ENCODE data around the gene BCL7A.
A peak's percentile ranks its signal among the peaks of the same experiment; 100 is the strongest.
"Not testable (repeated sequence)": the region's sequence is repeated elsewhere in the genome, so short reads cannot be mapped to it uniquely, and the experiment has no call there.

BCL7A gene

GRCh38 chr12:122036153-122036552 lies 14.5 kb downstream of the BCL7A start:
- Histone ChIP-seq H4K91ac (ENCODE audit: low read depth, low read length, poor library complexity) (no peak overlapping the region), H3K9ac (ENCODE audit: low read depth, low read length, poor library complexity) (no peak overlapping the region), H3K36me3 (replicated peaks in 1 of 2; ENCODE audit: control insufficient read depth in 2 of 2, insufficient read depth in 2 of 2, low read length in 2 of 2) (peaks cover 32 to 86% of the 10 kb centered on the region in 2 donors), H2BK12ac (ENCODE audit: low read length) (no peak overlapping the region), H3K4me1 (ENCODE audit: control insufficient read depth in 2 of 2, insufficient read depth in 1 of 2, low read depth in 1 of 2, low read length in 2 of 2) (peaks cover 0 to 2% of the 10 kb centered on the region in 2 donors), H3K14ac (ENCODE audit: low read length) (no peak overlapping the region), H3K27ac (replicated peaks; ENCODE audit: low read length) (no peak overlapping the region), H2AFZ (ENCODE audit: low read length) (no peak overlapping the region), H3K9me3 (replicated peaks in 1 of 2; ENCODE audit: control insufficient read depth in 2 of 2, insufficient read depth in 1 of 2, low read depth in 1 of 2, low read length in 2 of 2) (peaks cover 0 to 2% of the 10 kb centered on the region in 2 donors), H2BK5ac (ENCODE audit: low read length) (no peak overlapping the region), H3K4me3 (ENCODE audit: low read length in 2 of 2) (no peak overlapping the region), H3K4ac (ENCODE audit: low read length) (no peak overlapping the region), H3K4me2 (ENCODE audit: insufficient read depth, low read length, poor library complexity, severe bottlenecking) (no peak overlapping the region), H2BK15ac (ENCODE audit: low read length) (no peak overlapping the region), H4K8ac (ENCODE audit: low read depth, low read length) (no peak overlapping the region), H3K27me3 (ENCODE audit: control insufficient read depth in 3 of 3, insufficient read depth in 3 of 3, low read depth in 1 of 3, low read length in 3 of 3) (no peaks in the 10 kb centered on the region), H3K79me1 (ENCODE audit: low read depth, low read length) (peaks cover 10% of the 10 kb centered on the region), H2BK120ac (ENCODE audit: low read depth, low read length) (no peak overlapping the region), H3K18ac (ENCODE audit: low read length) (no peak overlapping the region), H2AK5ac (ENCODE audit: low read depth, low read length) (no peak overlapping the region), H3K23ac (ENCODE audit: low read depth, low read length, poor library complexity) (no peak overlapping the region)
- no peak for DNase-seq (ENCODE audit: low spot score)
- WGBS, 2 donors (ENCODE audit: extremely low coverage in 2 of 2, insufficient read length in 2 of 2, insufficient replicate concordance in 1 of 2) = no CpG with 5 or more reads among the region's 6 CpGs

GRCh38 chr12:122040579-122041386 lies 19.1 kb downstream of the BCL7A start:
- Histone ChIP-seq H2BK12ac (ENCODE audit: low read length) (no peak overlapping the region), H2AFZ (ENCODE audit: low read length) (no peak overlapping the region), H3K4ac (ENCODE audit: low read length) (no peak overlapping the region), H3K9ac (ENCODE audit: low read depth, low read length, poor library complexity) (no peak overlapping the region), H3K4me2 (ENCODE audit: insufficient read depth, low read length, poor library complexity, severe bottlenecking) (no peak overlapping the region), H3K79me1 (ENCODE audit: low read depth, low read length) (peaks cover 12% of the 10 kb centered on the region), H3K4me3 (ENCODE audit: low read length in 2 of 2) (no peak overlapping the region), H3K23ac (ENCODE audit: low read depth, low read length, poor library complexity) (no peak overlapping the region), H3K9me3 (replicated peaks in 1 of 2; ENCODE audit: control insufficient read depth in 2 of 2, insufficient read depth in 1 of 2, low read depth in 1 of 2, low read length in 2 of 2) (peaks cover 0 to 11% of the 10 kb centered on the region in 2 donors), H3K36me3 (replicated peaks in 1 of 2; ENCODE audit: control insufficient read depth in 2 of 2, insufficient read depth in 2 of 2, low read length in 2 of 2) (peaks cover 48 to 97% of the 10 kb centered on the region in 2 donors), H2BK120ac (ENCODE audit: low read depth, low read length) (no peak overlapping the region), H3K14ac (ENCODE audit: low read length) (no peak overlapping the region), H3K27ac (replicated peaks; ENCODE audit: low read length) (no peak overlapping the region), H3K4me1 (ENCODE audit: control insufficient read depth in 2 of 2, insufficient read depth in 1 of 2, low read depth in 1 of 2, low read length in 2 of 2) (no peaks in the 10 kb centered on the region), H4K8ac (ENCODE audit: low read depth, low read length) (no peak overlapping the region), H2AK5ac (ENCODE audit: low read depth, low read length) (no peak overlapping the region), H2BK5ac (ENCODE audit: low read length) (no peak overlapping the region), H3K18ac (ENCODE audit: low read length) (peak overlapping the region; percentile 11), H4K91ac (ENCODE audit: low read depth, low read length, poor library complexity) (no peak overlapping the region), H3K27me3 (ENCODE audit: control insufficient read depth in 3 of 3, insufficient read depth in 3 of 3, low read depth in 1 of 3, low read length in 3 of 3) (no peaks in the 10 kb centered on the region), H2BK15ac (ENCODE audit: low read length) (no peak overlapping the region)
- DNase-seq (ENCODE audit: low spot score) = no peak
- WGBS, 2 donors (ENCODE audit: extremely low coverage in 2 of 2, insufficient read length in 2 of 2, insufficient replicate concordance in 1 of 2) = no CpG with 5 or more reads among the region's 21 CpGs

- no CpG with 5 or more reads among the region's 3 CpGs for whole genome bisulfite sequencing, 2 donors (ENCODE audit: extremely low coverage in 2 of 2, insufficient read length in 2 of 2, insufficient replicate concordance in 1 of 2)
- H2BK5ac ChIP-seq (ENCODE audit: low read length); H4K91ac ChIP-seq (ENCODE audit: low read depth, low read length, poor library complexity); H2AK5ac ChIP-seq (ENCODE audit: low read depth, low read length); H3K4me2 ChIP-seq (ENCODE audit: insufficient read depth, low read length, poor library complexity, severe bottlenecking); H4K8ac ChIP-seq (ENCODE audit: low read depth, low read length); H3K4me1 ChIP-seq (ENCODE audit: control insufficient read depth in 2 of 2, insufficient read depth in 1 of 2, low read depth in 1 of 2, low read length in 2 of 2); H2BK15ac ChIP-seq (ENCODE audit: low read length); H3K4ac ChIP-seq (ENCODE audit: low read length); H3K9ac ChIP-seq (ENCODE audit: low read depth, low read length, poor library complexity); H3K18ac ChIP-seq (ENCODE audit: low read length); H3K27ac ChIP-seq (replicated peaks; ENCODE audit: low read length); H3K23ac ChIP-seq (ENCODE audit: low read depth, low read length, poor library complexity); H3K14ac ChIP-seq (ENCODE audit: low read length); H3K27me3 ChIP-seq (ENCODE audit: control insufficient read depth in 3 of 3, insufficient read depth in 3 of 3, low read depth in 1 of 3, low read length in 3 of 3); H2BK12ac ChIP-seq (ENCODE audit: low read length); DNase-seq (ENCODE audit: low spot score); H2BK120ac ChIP-seq (ENCODE audit: low read depth, low read length); H3K4me3 ChIP-seq (ENCODE audit: low read length in 2 of 2); H2AFZ ChIP-seq (ENCODE audit: low read length): not testable (repeated sequence)
- H3K79me1 ChIP-seq (ENCODE audit: low read depth, low read length) = peaks cover 12% of the 10 kb centered on the region
- peaks cover 48 to 97% of the 10 kb centered on the region in 2 donors for H3K36me3 ChIP-seq (replicated peaks in 1 of 2; ENCODE audit: control insufficient read depth in 2 of 2, insufficient read depth in 2 of 2, low read length in 2 of 2)
- peaks cover 0 to 12% of the 10 kb centered on the region in 2 donors for H3K9me3 ChIP-seq (replicated peaks in 1 of 2; ENCODE audit: control insufficient read depth in 2 of 2, insufficient read depth in 1 of 2, low read depth in 1 of 2, low read length in 2 of 2)
These were observed 19.8 kb downstream of the BCL7A start for GRCh38 chr12:122041458-122041857.

GRCh38 chr12:122042910-122043309 lies 21.2 kb downstream of the BCL7A start:
- Histone ChIP-seq H3K9me3 (replicated peaks in 1 of 2; ENCODE audit: control insufficient read depth in 2 of 2, insufficient read depth in 1 of 2, low read depth in 1 of 2, low read length in 2 of 2) (peaks cover 0 to 11% of the 10 kb centered on the region in 2 donors), H3K4me2 (ENCODE audit: insufficient read depth, low read length, poor library complexity, severe bottlenecking) (no peak overlapping the region), H4K91ac (ENCODE audit: low read depth, low read length, poor library complexity) (no peak overlapping the region), H2BK12ac (ENCODE audit: low read length) (no peak overlapping the region), H2BK15ac (ENCODE audit: low read length) (no peak overlapping the region), H3K27me3 (ENCODE audit: control insufficient read depth in 3 of 3, insufficient read depth in 3 of 3, low read depth in 1 of 3, low read length in 3 of 3) (no peaks in the 10 kb centered on the region), H2AFZ (ENCODE audit: low read length) (no peak overlapping the region), H3K4me1 (ENCODE audit: control insufficient read depth in 2 of 2, insufficient read depth in 1 of 2, low read depth in 1 of 2, low read length in 2 of 2) (no peaks in the 10 kb centered on the region), H3K27ac (replicated peaks; ENCODE audit: low read length) (no peak overlapping the region), H2AK5ac (ENCODE audit: low read depth, low read length) (no peak overlapping the region), H3K18ac (ENCODE audit: low read length) (no peak overlapping the region), H3K4me3 (ENCODE audit: low read length in 2 of 2) (no peak overlapping the region), H3K79me1 (ENCODE audit: low read depth, low read length) (peaks cover 9% of the 10 kb centered on the region), H3K9ac (ENCODE audit: low read depth, low read length, poor library complexity) (no peak overlapping the region), H3K36me3 (replicated peaks in 1 of 2; ENCODE audit: control insufficient read depth in 2 of 2, insufficient read depth in 2 of 2, low read length in 2 of 2) (peaks cover 43 to 94% of the 10 kb centered on the region in 2 donors), H4K8ac (ENCODE audit: low read depth, low read length) (no peak overlapping the region), H2BK120ac (ENCODE audit: low read depth, low read length) (no peak overlapping the region), H3K23ac (ENCODE audit: low read depth, low read length, poor library complexity) (no peak overlapping the region), H3K4ac (ENCODE audit: low read length) (no peak overlapping the region), H2BK5ac (ENCODE audit: low read length) (no peak overlapping the region), H3K14ac (ENCODE audit: low read length) (peak overlapping the region; percentile 38)
- no peak for DNase-seq (ENCODE audit: low spot score)
- WGBS, 2 donors (ENCODE audit: extremely low coverage in 2 of 2, insufficient read length in 2 of 2, insufficient replicate concordance in 1 of 2) = no CpG with 5 or more reads among the region's 11 CpGs
